ENCODE results near the gene EPHB6.

- no peak for TF ChIP-seq CTCF (IDR thresholded peaks at IDR 0.05; ENCODE audit: poor library complexity, severe bottlenecking)
- TF ChIP-seq POLR2AphosphoS5 (IDR thresholded peaks at IDR 0.05) = no peak
- no peak for TF ChIP-seq EP300 (conservative IDR thresholded peaks at IDR 0.05; ENCODE audit: poor library complexity, severe bottlenecking)
- TF ChIP-seq REST (IDR thresholded peaks at IDR 0.05; ENCODE audit: borderline replicate concordance) = no peak
- TF ChIP-seq TAF1 (IDR thresholded peaks at IDR 0.05; ENCODE audit: low read depth) = no peak
- TF ChIP-seq SMC3 (conservative IDR thresholded peaks at IDR 0.05; ENCODE audit: poor library complexity) = no peak
Measured at GRCh38 chr7:142896151-142896550, 41.3 kb downstream of the EPHB6 start.

All from neural cell (in vitro differentiated cells).